HepG2 (cell line): ENCODE measurements around the gene SYCP2L. TPM values are rescaled to one million over a fixed set of nuclear protein-coding genes. Genes with fewer than 3 reads are reported as not detected.

Source experiments
- ATAC-seq: fragments of 200-7000 bp; cut with Tn5 transposase; 3 replicates; pipeline ENCODE4 v1.9.1; 2020; ENCODE audit warnings: mild to moderate bottlenecking, moderate library complexity
- BruUV-seq: library from RNA; stranded (reverse); fragments of 400-500 nt; replicated peaks from 2 replicates; lab custom pipeline; 2021; lab: Mats Ljungman, UMichigan
- CTCF ChIA-PET: fragments of 300-600 bp; formaldehyde crosslinking; extraction: SDS; loops from one replicate; lab custom pipeline; 2021; ENCODE audit warnings: low total read pairs, inconsistent platforms, low intra/inter-chr PET ratio; lab: Yijun Ruan, JAX
- POLR2A ChIA-PET: fragments of 350-600 bp; sonication (Branson Sonifier 250); formaldehyde crosslinking; loops from one replicate; lab custom pipeline; 2020; ENCODE audit warnings: antibody characterized with exemption, inconsistent platforms; lab: Yijun Ruan, JAX
- DNase-seq: peaks from one replicate; pipeline ENCODE4 v3.0.0-alpha.2; 2015; ENCODE audit warnings: low spot score
- FAIRE-seq: peaks from 3 replicates; lab custom pipeline; 2011; peaks lifted over from hg19 to GRCh38; lab: Jason Lieb, UNC
- H2AFZ ChIP-seq: one replicate; pipeline ENCODE4 v1.6.1; 2011; ENCODE audit warnings: low read length, inconsistent platforms
- H3K27ac ChIP-seq: fragments of 300-600 bp; 3 replicates; pipeline ENCODE4 v1.8.0; 2011; ENCODE audit warnings: mixed run types, mild to moderate bottlenecking, mixed read lengths, low read length, inconsistent platforms; ENCODE audit not compliant: insufficient read depth; ENCODE audit errors: extremely low read length
- H3K27me3 ChIP-seq, 2 experiments: fragments of 200-600 bp in 1 of 2; 2 replicates in 1 of 2; 3 replicates in 1 of 2; pipeline versions ENCODE4 v1.6.0 to v1.8.0; 2011; ENCODE audit warnings: low read length in 2 of 2, mild to moderate bottlenecking in 2 of 2, moderate library complexity in 2 of 2, inconsistent platforms in 1 of 2; ENCODE audit not compliant: insufficient read depth in 2 of 2, control insufficient read depth in 1 of 2
- H3K36me3 ChIP-seq, 2 experiments: fragments of 200-600 bp in 1 of 2; replicated peaks in 1 of 2; 2 replicates in 1 of 2; 3 replicates in 1 of 2; pipeline versions ENCODE4 v1.5.1 to v1.8.0; 2011; ENCODE audit warnings: low read length in 2 of 2, inconsistent platforms in 1 of 2; ENCODE audit not compliant: insufficient read depth in 2 of 2, control insufficient read depth in 1 of 2
- H3K4me1 ChIP-seq: 2 replicates; pipeline ENCODE4 v1.5.1; 2012; ENCODE audit warnings: low read length, inconsistent platforms; ENCODE audit not compliant: insufficient read depth
- H3K4me2 ChIP-seq: 2 replicates; pipeline ENCODE4 v1.6.0; 2011; ENCODE audit warnings: low read depth, low read length, inconsistent platforms
- H3K4me3 ChIP-seq, 3 experiments: fragments of 200-600 bp in 1 of 3; sonication (generic), shearing (Covaris generic) in 1 of 3; replicated peaks in 1 of 3; 2 replicates each; pipeline ENCODE4 v1.5.1; 2011 to 2016; ENCODE audit warnings: low read length in 3 of 3, inconsistent platforms in 2 of 3, low read depth in 2 of 3, mild to moderate bottlenecking in 2 of 3, control low read depth in 1 of 3, mixed read lengths in 1 of 3; ENCODE audit not compliant: insufficient read depth in 1 of 3
- H3K79me2 ChIP-seq: one replicate; pipeline ENCODE4 v1.6.1; 2011; ENCODE audit warnings: low read length, inconsistent platforms; ENCODE audit not compliant: insufficient read depth
- H3K9ac ChIP-seq: 2 replicates; pipeline ENCODE4 v1.6.0; 2011; ENCODE audit warnings: mild to moderate bottlenecking, low read depth, low read length, inconsistent platforms; ENCODE audit not compliant: insufficient read depth
- H3K9me3 ChIP-seq: 2 replicates; pipeline ENCODE4 v1.5.1; 2012; ENCODE audit warnings: mild to moderate bottlenecking, low read length
- H4K20me1 ChIP-seq: 2 replicates; pipeline ENCODE4 v1.6.0; 2011; ENCODE audit warnings: inconsistent platforms, mild to moderate bottlenecking, low read length, moderate library complexity; ENCODE audit not compliant: insufficient read depth
- CBFB ChIP-seq: sonication (generic); formaldehyde crosslinking; IDR thresholded peaks from 2 replicates; pipeline ENCODE4 v1.4.0; 2020; ENCODE audit warnings: missing genetic modification reagents
- CREB3 ChIP-seq: sonication (generic); formaldehyde crosslinking; IDR thresholded peaks from 2 replicates; pipeline ENCODE4 v1.5.0; 2020; ENCODE audit warnings: missing genetic modification reagents
- ETV5 ChIP-seq: IDR thresholded peaks from 2 replicates; pipeline ENCODE4 v1.6.1; 2018; ENCODE audit warnings: missing biosample characterization, missing genetic modification reagents, inconsistent platforms, borderline replicate concordance
- GPN1 ChIP-seq: sonication (generic); formaldehyde crosslinking; IDR thresholded peaks from 2 replicates; pipeline ENCODE4 v1.5.1; 2020; ENCODE audit warnings: missing genetic modification reagents, borderline replicate concordance
- GRHL1 ChIP-seq: sonication (generic); formaldehyde crosslinking; conservative IDR thresholded peaks from 2 replicates; pipeline ENCODE4 v1.8.0; 2022; ENCODE audit warnings: missing genetic modification reagents
- HNF4G ChIP-seq, 2 experiments: sonication (generic) in 1 of 2; formaldehyde crosslinking in 1 of 2; IDR thresholded peaks; 2 replicates each; pipeline versions ENCODE4 v1.4.0 to v1.6.1; 2011 to 2020; ENCODE audit warnings: borderline replicate concordance in 2 of 2, low read depth in 2 of 2, mild to moderate bottlenecking in 2 of 2, low read length in 1 of 2, missing genetic modification reagents in 1 of 2, moderate library complexity in 1 of 2
- MIER3 ChIP-seq: IDR thresholded peaks from 2 replicates; pipeline ENCODE4 v1.6.1; 2016; ENCODE audit warnings: missing compliant biosample characterization, borderline replicate concordance
- RCOR2 ChIP-seq: IDR thresholded peaks from 2 replicates; pipeline ENCODE4 v1.6.1; 2016; ENCODE audit warnings: missing biosample characterization, missing genetic modification reagents
- SAFB2 ChIP-seq: sonication (generic); formaldehyde crosslinking; IDR thresholded peaks from 2 replicates; pipeline ENCODE4 v1.5.1; 2020; ENCODE audit warnings: missing genetic modification reagents, low read depth, mild to moderate bottlenecking, borderline replicate concordance
- SP2 ChIP-seq: sonication (generic); formaldehyde crosslinking; IDR thresholded peaks from 2 replicates; pipeline ENCODE4 v1.5.1; 2020; ENCODE audit warnings: mild to moderate bottlenecking, missing genetic modification reagents
- SRSF9 ChIP-seq: fragments of 200-400 bp; formaldehyde crosslinking; IDR thresholded peaks from 2 replicates; pipeline ENCODE4 v1.6.1; 2018; ENCODE audit warnings: borderline replicate concordance, mild to moderate bottlenecking, low read depth, low read length; ENCODE audit not compliant: insufficient read depth, poor library complexity, severe bottlenecking
- ZNF138 ChIP-seq: sonication (generic); formaldehyde crosslinking; IDR thresholded peaks from 2 replicates; pipeline ENCODE4 v1.5.0; 2020; ENCODE audit warnings: mild to moderate bottlenecking, low read depth, missing genetic modification reagents
- ZNF160 ChIP-seq: sonication (generic); formaldehyde crosslinking; IDR thresholded peaks from 2 replicates; pipeline ENCODE4 v1.8.0; 2022; ENCODE audit warnings: mild to moderate bottlenecking, inconsistent platforms, missing genetic modification reagents
- ZNF263 ChIP-seq: sonication (generic); formaldehyde crosslinking; IDR thresholded peaks from 2 replicates; pipeline ENCODE4 v1.4.0; 2020; ENCODE audit warnings: missing genetic modification reagents
- ZNF678 ChIP-seq: sonication (generic); formaldehyde crosslinking; IDR thresholded peaks from 2 replicates; pipeline ENCODE4 v1.4.0; 2020; ENCODE audit warnings: mild to moderate bottlenecking, missing genetic modification reagents
- ZNF746 ChIP-seq: sonication (generic); formaldehyde crosslinking; IDR thresholded peaks from 2 replicates; pipeline ENCODE4 v1.8.0; 2022; ENCODE audit warnings: mild to moderate bottlenecking, missing genetic modification reagents
- WGBS: methylation state at CpG from one replicate; pipeline ENCODE4 v1.1.6; 2017; ENCODE audit warnings: low lambda C conversion rate; 5-methylcytosine and 5-hydroxymethylcytosine counted together
- in situ Hi-C: cut with HindIII; loops from 2 replicates; pipeline ENCODE4 v1.10.0; 2017; ENCODE audit warnings: low pct_unique_long_range_greater_than_20kb; ENCODE audit not compliant: extremely low pct_ligation_motif_present
- intact Hi-C: fragments of 100-400 bp; cut with micrococcal nuclease; formaldehyde crosslinking; loops from one replicate; pipeline ENCODE4 v1.10.0; 2022; ENCODE audit not compliant: unreplicated experiment
- polyA plus RNA-seq, 8 experiments: library from polyadenylated mRNA; depleted of rRNA in 3 of 8; stranded (reverse) in 7 of 8; unstranded in 1 of 8; fragments of >200 nt; fragmentation: Illumina TruSeq in 4 of 8; extraction: Trizol in 4 of 8; gene quantifications; 2 replicates each; pipeline versions ENCODE4 v1.2.1 to v1.2.3, GENCODE V29; 2011 to 2016; ENCODE audit warnings: low read depth in 4 of 8, missing spikeins in 1 of 8, mixed read lengths in 1 of 8; ENCODE audit not compliant: insufficient read depth in 1 of 8
- total RNA-seq, 5 experiments: library from RNA; depleted of rRNA; stranded (reverse); fragments of >200 nt; fragmentation: Illumina TruSeq; extraction: Trizol; gene quantifications; 2 replicates each; pipeline ENCODE4 v1.2.3, GENCODE V29; 2016; ENCODE audit warnings: low read depth in 1 of 5
- TF ChIP-seq, protein P1 (sequence below): sonication (generic); formaldehyde crosslinking; IDR thresholded peaks from 2 replicates; pipeline ENCODE4 v1.4.0; 2020; ENCODE audit warnings: missing genetic modification reagents, borderline replicate concordance
- TF ChIP-seq, protein P2 (sequence below): sonication (generic); formaldehyde crosslinking; IDR thresholded peaks from 2 replicates; pipeline ENCODE4 v1.5.0; 2020; ENCODE audit warnings: mild to moderate bottlenecking, missing genetic modification reagents, borderline replicate concordance

The SYCP2L gene
- total and polyA plus RNA-seq, 2 of the 13 experiments (the other 11 are each of a cell fraction or from before 2014, with no cell fraction given) = 0.22 to 0.54 TPM

DNA sequence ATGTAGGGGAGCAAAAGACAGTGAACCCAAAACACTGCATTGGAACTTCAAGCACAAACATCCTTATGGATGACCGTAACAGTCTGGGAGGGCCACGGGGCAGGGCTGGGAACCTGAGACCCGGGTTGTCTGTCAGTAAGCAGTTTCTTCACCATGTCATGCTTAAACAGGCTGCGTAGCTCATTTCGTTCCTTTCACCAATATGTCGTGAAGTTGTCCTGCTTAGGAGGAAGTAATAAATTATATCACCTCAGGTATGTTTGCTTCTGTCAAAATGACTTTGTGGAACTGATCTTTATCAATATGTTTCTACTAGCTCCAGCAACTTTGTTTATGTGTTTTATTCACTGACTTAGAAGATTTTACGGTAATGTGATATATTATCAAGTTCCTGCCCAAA lies 36.1 kb upstream of the SYCP2L start:
- ChIA-PET CTCF (no interaction called here), POLR2A (no interaction called here)
- Histone ChIP-seq H3K9me3 (peaks cover 14% of the 10 kb centered on the region; the same call in 1 of the 2 replicates), H2AFZ (no peak overlapping the region), H4K20me1 (no peaks in the 10 kb centered on the region), H3K4me1 (no peaks in the 10 kb centered on the region), H3K4me2 (no peak overlapping the region), H3K36me3 (no peaks in the 10 kb centered on the region), H3K4me3 (no peak overlapping the region), H3K27me3 (no peaks in the 10 kb centered on the region; a peak in 1 of 5 replicates), H3K79me2 (no peaks in the 10 kb centered on the region), H3K27ac (no peak overlapping the region), H3K9ac (no peak overlapping the region)
- 57% methylated on average over 7 of the region's 7 CpGs for WGBS
- FAIRE-seq (no peak), DNase-seq (no peak), ATAC-seq (no peak)
- intact Hi-C loops (no loop called here), in situ Hi-C loops (no loop called here)
- TF ChIP-seq SAFB2 (CRISPR knock-in tag) (no peak), HNF4G (IDR thresholded peaks at IDR 0.05; ENCODE audit: borderline replicate concordance, low read depth, low read length) (no peak), HNF4G (CRISPR knock-in tag; IDR thresholded peaks at IDR 0.05; ENCODE audit: borderline replicate concordance, low read depth) (no peak), ZNF263 (no peak), ZNF138 (CRISPR knock-in tag) (no peak), ETV5 (no peak), MIER3 (no peak), RCOR2 (no peak), GPN1 (CRISPR knock-in tag) (no peak), GRHL1 (CRISPR knock-in tag) (no peak), CREB3 (CRISPR knock-in tag) (no peak), SP2 (CRISPR knock-in tag) (no peak), SRSF9 (no peak), ZNF160 (CRISPR knock-in tag) (no peak), CBFB (CRISPR knock-in tag) (no peak), ZNF746 (CRISPR knock-in tag) (no peak), ZNF678 (CRISPR knock-in tag) (no peak)
- TF ChIP-seq, protein P1, sequence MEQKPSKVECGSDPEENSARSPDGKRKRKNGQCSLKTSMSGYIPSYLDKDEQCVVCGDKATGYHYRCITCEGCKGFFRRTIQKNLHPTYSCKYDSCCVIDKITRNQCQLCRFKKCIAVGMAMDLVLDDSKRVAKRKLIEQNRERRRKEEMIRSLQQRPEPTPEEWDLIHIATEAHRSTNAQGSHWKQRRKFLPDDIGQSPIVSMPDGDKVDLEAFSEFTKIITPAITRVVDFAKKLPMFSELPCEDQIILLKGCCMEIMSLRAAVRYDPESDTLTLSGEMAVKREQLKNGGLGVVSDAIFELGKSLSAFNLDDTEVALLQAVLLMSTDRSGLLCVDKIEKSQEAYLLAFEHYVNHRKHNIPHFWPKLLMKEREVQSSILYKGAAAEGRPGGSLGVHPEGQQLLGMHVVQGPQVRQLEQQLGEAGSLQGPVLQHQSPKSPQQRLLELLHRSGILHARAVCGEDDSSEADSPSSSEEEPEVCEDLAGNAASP (CRISPR knock-in tag) = no peak
- TF ChIP-seq, protein P2, sequence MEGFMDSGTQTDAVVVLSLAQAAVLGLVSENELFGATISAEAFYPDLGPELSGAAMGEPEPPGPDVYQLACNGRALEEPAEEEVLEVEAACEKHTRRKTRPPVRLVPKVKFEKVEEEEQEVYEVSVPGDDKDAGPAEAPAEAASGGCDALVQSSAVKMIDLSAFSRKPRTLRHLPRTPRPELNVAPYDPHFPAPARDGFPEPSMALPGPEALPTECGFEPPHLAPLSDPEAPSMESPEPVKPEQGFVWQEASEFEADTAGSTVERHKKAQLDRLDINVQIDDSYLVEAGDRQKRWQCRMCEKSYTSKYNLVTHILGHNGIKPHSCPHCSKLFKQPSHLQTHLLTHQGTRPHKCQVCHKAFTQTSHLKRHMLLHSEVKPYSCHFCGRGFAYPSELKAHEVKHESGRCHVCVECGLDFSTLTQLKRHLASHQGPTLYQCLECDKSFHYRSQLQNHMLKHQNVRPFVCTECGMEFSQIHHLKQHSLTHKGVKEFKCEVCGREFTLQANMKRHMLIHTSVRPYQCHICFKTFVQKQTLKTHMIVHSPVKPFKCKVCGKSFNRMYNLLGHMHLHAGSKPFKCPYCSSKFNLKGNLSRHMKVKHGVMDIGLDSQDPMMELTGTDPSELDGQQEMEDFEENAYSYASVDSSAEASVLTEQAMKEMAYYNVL (CRISPR knock-in tag) = no peak
- no TSS peak for BruUV-seq
